ENCODE measurements around the gene LSM10. TPM values are rescaled to one million over a fixed set of nuclear protein-coding genes. Genes with fewer than 3 reads are reported as not detected.

Gene LSM10
- total RNA-seq, 1 experiment from 2014 or later: 42.2 TPM

DNA sequence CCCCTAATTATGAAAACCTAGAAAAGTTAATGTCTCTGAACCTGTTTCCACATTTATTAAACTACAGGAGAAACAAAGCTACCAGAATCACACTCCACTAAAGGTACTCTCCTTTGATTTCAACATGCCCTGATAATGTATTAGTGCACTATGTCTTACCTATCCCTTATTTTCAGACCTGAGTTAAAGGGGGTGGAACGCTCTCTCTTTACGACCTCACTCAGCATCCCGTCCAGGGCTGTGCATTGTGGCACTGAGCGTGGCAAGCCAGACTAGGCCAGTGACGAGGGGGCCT is 678 bp downstream of the LSM10 start:
- Histone ChIP-seq H3K4me1 (ENCODE audit: insufficient read depth, low read length) (no peaks in the 10 kb centered on the region), H3K14ac (ENCODE audit: insufficient read depth, low read length) (peak overlapping the region; percentile 90), H3K79me2 (ENCODE audit: insufficient read depth, low read length) (no peaks in the 10 kb centered on the region), H3K18ac (ENCODE audit: insufficient read length, low read depth, low read length) (no peak overlapping the region), H4K5ac (ENCODE audit: insufficient read length, low read depth, low read length) (no peak overlapping the region), H2AK5ac (ENCODE audit: insufficient read length, low read length) (no peak overlapping the region), H3K9me3 (ENCODE audit: control insufficient read depth, low read depth, low read length) (no peaks in the 10 kb centered on the region), H2BK120ac (ENCODE audit: low read depth, low read length, poor library complexity, severe bottlenecking) (no peak overlapping the region), H3K23ac (ENCODE audit: insufficient read length, low read depth, low read length) (no peak overlapping the region), H3T11ph (ENCODE audit: low read length) (no peak overlapping the region), H3K9ac (ENCODE audit: extremely low read depth, insufficient read length, low read length) (peak overlapping the region; percentile 92), H3K27me3 (ENCODE audit: insufficient read depth, low read length) (no peaks in the 10 kb centered on the region), H3K4ac (ENCODE audit: low read depth, low read length) (no peak overlapping the region), H2AFZ (ENCODE audit: low read length) (no peak overlapping the region), H2BK12ac (ENCODE audit: insufficient read length, low read depth, low read length) (no peak overlapping the region), H4K20me1 (ENCODE audit: control insufficient read depth, insufficient read depth, insufficient read length) (no peaks in the 10 kb centered on the region), H2BK20ac (ENCODE audit: low read depth, low read length, poor library complexity, severe bottlenecking) (no peak overlapping the region), H3K27ac (ENCODE audit: insufficient read length, low read depth, low read length) (peak overlapping the region; percentile 4), H3K56ac (ENCODE audit: insufficient read length, low read depth, low read length) (no peak overlapping the region), H2BK5ac (ENCODE audit: insufficient read length, low read length) (no peak overlapping the region), H3K79me1 (ENCODE audit: insufficient read depth, low read depth, low read length, poor library complexity, severe bottlenecking) (peaks cover 4% of the 10 kb centered on the region), H4K91ac (ENCODE audit: insufficient read length, low read depth, low read length) (no peak overlapping the region), H2BK15ac (ENCODE audit: low read depth, low read length) (no peak overlapping the region), H4K8ac (replicated peaks; ENCODE audit: insufficient read length, low read depth, low read length) (no peak overlapping the region), H3K4me2 (ENCODE audit: insufficient read depth, insufficient read length, low read length) (peak overlapping the region; percentile 77), H3K23me2 (ENCODE audit: insufficient read length, low read depth, low read length, poor library complexity, severe bottlenecking) (peaks cover 17% of the 10 kb centered on the region)
- DNase-seq: no peak
- no peaks in the 10 kb centered on the region for H3K27me3 Mint-ChIP-seq (ENCODE audit: low read depth)
- peaks cover 24 to 25% of the 10 kb centered on the region in 2 experiments for H3K4me1 Mint-ChIP-seq
- H3K27ac Mint-ChIP-seq: peak overlapping the region; percentile 94 to 98 (median 97); a peak in 6 of 7 replicates
- TF ChIP-seq, protein P1, sequence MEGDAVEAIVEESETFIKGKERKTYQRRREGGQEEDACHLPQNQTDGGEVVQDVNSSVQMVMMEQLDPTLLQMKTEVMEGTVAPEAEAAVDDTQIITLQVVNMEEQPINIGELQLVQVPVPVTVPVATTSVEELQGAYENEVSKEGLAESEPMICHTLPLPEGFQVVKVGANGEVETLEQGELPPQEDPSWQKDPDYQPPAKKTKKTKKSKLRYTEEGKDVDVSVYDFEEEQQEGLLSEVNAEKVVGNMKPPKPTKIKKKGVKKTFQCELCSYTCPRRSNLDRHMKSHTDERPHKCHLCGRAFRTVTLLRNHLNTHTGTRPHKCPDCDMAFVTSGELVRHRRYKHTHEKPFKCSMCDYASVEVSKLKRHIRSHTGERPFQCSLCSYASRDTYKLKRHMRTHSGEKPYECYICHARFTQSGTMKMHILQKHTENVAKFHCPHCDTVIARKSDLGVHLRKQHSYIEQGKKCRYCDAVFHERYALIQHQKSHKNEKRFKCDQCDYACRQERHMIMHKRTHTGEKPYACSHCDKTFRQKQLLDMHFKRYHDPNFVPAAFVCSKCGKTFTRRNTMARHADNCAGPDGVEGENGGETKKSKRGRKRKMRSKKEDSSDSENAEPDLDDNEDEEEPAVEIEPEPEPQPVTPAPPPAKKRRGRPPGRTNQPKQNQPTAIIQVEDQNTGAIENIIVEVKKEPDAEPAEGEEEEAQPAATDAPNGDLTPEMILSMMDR (conservative IDR thresholded peaks at IDR 0.05): no peak
- peak overlapping the region; percentile 91 to 96 for H3K4me3 Mint-ChIP-seq
- no peaks in the 10 kb centered on the region; a peak in 1 of 5 replicates for H3K9me3 Mint-ChIP-seq
- H3K36me3 Mint-ChIP-seq (ENCODE audit: insufficient read depth in 1 of 3, low read depth in 3 of 3): peaks cover 11 to 24% (median 16%) of the 10 kb centered on the region in 3 experiments; a peak in 6 of 7 replicates
- no CpG with 5 or more reads among the region's 5 CpGs for WGBS (ENCODE audit: extremely low coverage, insufficient read length, low lambda C conversion rate)
